ENCODE data around the gene ZNF718. TPM values are rescaled to one million over a fixed set of nuclear protein-coding genes. Genes with fewer than 3 reads are reported as not detected.

The ZNF718 gene
- total RNA-seq, 1 experiment from 2014 or later = 3.2 TPM

- Histone ChIP-seq H3K79me2 (ENCODE audit: low read length) (no peaks in the 10 kb centered on the region), H3K9me2 (replicated peaks; ENCODE audit: low read length) (no peaks in the 10 kb centered on the region), H4K20me1 (ENCODE audit: low read length) (no peaks in the 10 kb centered on the region), H3K9ac (ENCODE audit: low read length) (no peak overlapping the region), H2AFZ (ENCODE audit: low read length) (no peak overlapping the region), H3K4me3 (ENCODE audit: low read length) (no peak overlapping the region), H3F3A (ENCODE audit: low read length, unreplicated experiment) (no peaks in the 10 kb centered on the region), H3K9me3 (ENCODE audit: low read length) (no peaks in the 10 kb centered on the region), H3K36me3 (ENCODE audit: low read depth, low read length) (no peaks in the 10 kb centered on the region), H3K27me3 (ENCODE audit: low read length) (no peaks in the 10 kb centered on the region), H3K4me1 (ENCODE audit: insufficient read depth, low read length) (no peaks in the 10 kb centered on the region), H3K27ac (ENCODE audit: low read length) (no peak overlapping the region), H3K4me2 (ENCODE audit: low read length) (no peak overlapping the region)
- ChIA-PET CTCF (no interaction called here), POLR2A (ENCODE audit: unreplicated experiment) (no interaction called here)
- DNase-seq (no peak), ATAC-seq (no peak)
- intact Hi-C loops (cut with micrococcal nuclease) = no loop called here
- BruUV-seq (replicated peaks) = no TSS peak
- TF ChIP-seq EZH2 (IDR thresholded peaks at IDR 0.05; ENCODE audit: low read length, unreplicated experiment) (no peak), EZH2phosphoT487 (IDR thresholded peaks at IDR 0.05; ENCODE audit: borderline replicate concordance, low read length) (no peak)
- TF ChIP-seq, protein P1, sequence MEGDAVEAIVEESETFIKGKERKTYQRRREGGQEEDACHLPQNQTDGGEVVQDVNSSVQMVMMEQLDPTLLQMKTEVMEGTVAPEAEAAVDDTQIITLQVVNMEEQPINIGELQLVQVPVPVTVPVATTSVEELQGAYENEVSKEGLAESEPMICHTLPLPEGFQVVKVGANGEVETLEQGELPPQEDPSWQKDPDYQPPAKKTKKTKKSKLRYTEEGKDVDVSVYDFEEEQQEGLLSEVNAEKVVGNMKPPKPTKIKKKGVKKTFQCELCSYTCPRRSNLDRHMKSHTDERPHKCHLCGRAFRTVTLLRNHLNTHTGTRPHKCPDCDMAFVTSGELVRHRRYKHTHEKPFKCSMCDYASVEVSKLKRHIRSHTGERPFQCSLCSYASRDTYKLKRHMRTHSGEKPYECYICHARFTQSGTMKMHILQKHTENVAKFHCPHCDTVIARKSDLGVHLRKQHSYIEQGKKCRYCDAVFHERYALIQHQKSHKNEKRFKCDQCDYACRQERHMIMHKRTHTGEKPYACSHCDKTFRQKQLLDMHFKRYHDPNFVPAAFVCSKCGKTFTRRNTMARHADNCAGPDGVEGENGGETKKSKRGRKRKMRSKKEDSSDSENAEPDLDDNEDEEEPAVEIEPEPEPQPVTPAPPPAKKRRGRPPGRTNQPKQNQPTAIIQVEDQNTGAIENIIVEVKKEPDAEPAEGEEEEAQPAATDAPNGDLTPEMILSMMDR (conservative IDR thresholded peaks at IDR 0.05; ENCODE audit: low read depth, low read length) = no peak
These were observed 16.6 kb upstream of the ZNF718 start for GRCh38 chr4:107444-108429.

- Histone ChIP-seq H3K4me3 (ENCODE audit: low read length) (no peak overlapping the region), H3K27me3 (ENCODE audit: low read length) (no peaks in the 10 kb centered on the region), H4K20me1 (ENCODE audit: low read length) (no peaks in the 10 kb centered on the region), H3K9ac (ENCODE audit: low read length) (no peak overlapping the region), H3K27ac (ENCODE audit: low read length) (no peak overlapping the region), H3F3A (ENCODE audit: low read length, unreplicated experiment) (no peaks in the 10 kb centered on the region), H3K9me3 (ENCODE audit: low read length) (no peaks in the 10 kb centered on the region), H3K4me2 (ENCODE audit: low read length) (no peak overlapping the region), H3K36me3 (ENCODE audit: low read depth, low read length) (no peaks in the 10 kb centered on the region), H3K79me2 (ENCODE audit: low read length) (no peaks in the 10 kb centered on the region), H3K9me2 (replicated peaks; ENCODE audit: low read length) (no peaks in the 10 kb centered on the region), H3K4me1 (ENCODE audit: insufficient read depth, low read length) (no peaks in the 10 kb centered on the region), H2AFZ (ENCODE audit: low read length) (no peak overlapping the region)
- TF ChIP-seq, protein P1 (conservative IDR thresholded peaks at IDR 0.05; ENCODE audit: low read depth, low read length) = no peak
- TF ChIP-seq EZH2 (IDR thresholded peaks at IDR 0.05; ENCODE audit: low read length, unreplicated experiment) (no peak), EZH2phosphoT487 (IDR thresholded peaks at IDR 0.05; ENCODE audit: borderline replicate concordance, low read length) (no peak)
- CTCF ChIA-PET = no interaction called here
- intact Hi-C loops (cut with micrococcal nuclease) = no loop called here
- POLR2A ChIA-PET (ENCODE audit: unreplicated experiment) = no interaction called here
- DNase-seq (no peak), ATAC-seq (no peak)
- no TSS peak for BruUV-seq (replicated peaks)
These were observed 11.5 kb upstream of the ZNF718 start for GRCh38 chr4:112771-113170.

DNA sequence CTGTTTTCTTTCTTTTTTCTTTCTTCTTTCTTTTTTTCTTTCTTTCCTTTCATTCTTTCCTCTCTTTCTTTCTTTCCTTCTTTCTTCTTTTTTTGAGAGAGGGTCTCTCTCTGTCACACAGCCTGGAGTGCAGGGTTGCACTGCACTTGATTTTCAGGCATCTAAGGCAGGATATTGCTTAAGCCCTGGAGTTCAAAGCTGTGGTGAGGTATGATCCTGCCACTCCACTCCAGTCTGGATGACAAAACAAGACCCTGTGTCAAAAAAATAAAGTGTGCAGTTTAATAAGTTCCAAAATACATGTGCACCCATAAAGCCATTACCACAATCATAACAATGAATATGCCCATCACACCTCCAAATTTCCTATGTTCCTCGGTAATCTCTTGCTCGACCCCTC is 10.6 kb upstream of the ZNF718 start:
- no peak overlapping the region for H3K4me3 ChIP-seq (ENCODE audit: low read length)
- no peak overlapping the region for H3K4me2 ChIP-seq (ENCODE audit: low read length)
- no peak overlapping the region for H3K27ac ChIP-seq (ENCODE audit: low read length)
- H3K9me2 ChIP-seq (replicated peaks; ENCODE audit: low read length) = no peaks in the 10 kb centered on the region
- no peaks in the 10 kb centered on the region for H3K36me3 ChIP-seq (ENCODE audit: low read depth, low read length)
- ATAC-seq (no peak), DNase-seq (no peak)
- no peaks in the 10 kb centered on the region for H3K79me2 ChIP-seq (ENCODE audit: low read length)
- POLR2A ChIA-PET (ENCODE audit: unreplicated experiment) = no interaction called here
- H4K20me1 ChIP-seq (ENCODE audit: low read length) = no peaks in the 10 kb centered on the region
- no peak overlapping the region for H3K9ac ChIP-seq (ENCODE audit: low read length)
- no TSS peak for BruUV-seq (replicated peaks)
- H3K27me3 ChIP-seq (ENCODE audit: low read length) = no peaks in the 10 kb centered on the region
- H3K4me1 ChIP-seq (ENCODE audit: insufficient read depth, low read length) = no peaks in the 10 kb centered on the region
- H2AFZ ChIP-seq (ENCODE audit: low read length) = no peak overlapping the region
- TF ChIP-seq EZH2 (IDR thresholded peaks at IDR 0.05; ENCODE audit: low read length, unreplicated experiment) = no peak
- no peak for TF ChIP-seq EZH2phosphoT487 (IDR thresholded peaks at IDR 0.05; ENCODE audit: borderline replicate concordance, low read length)
- TF ChIP-seq, protein P1 (conservative IDR thresholded peaks at IDR 0.05; ENCODE audit: low read depth, low read length) = no peak
- CTCF ChIA-PET = no interaction called here
- H3K9me3 ChIP-seq (ENCODE audit: low read length) = no peaks in the 10 kb centered on the region
- intact Hi-C loops (cut with micrococcal nuclease) = no loop called here
- no peaks in the 10 kb centered on the region for H3F3A ChIP-seq (ENCODE audit: low read length, unreplicated experiment)

Data from PC-3 (cell line).